Muscle of leg (tissue), 11 donors: ENCODE results near the gene TCF25. TPM values are rescaled to one million over a fixed set of nuclear protein-coding genes. Genes with fewer than 3 reads are reported as not detected.
A peak's percentile ranks its signal among the peaks of the same experiment; 100 is the strongest.
"Not testable (repeated sequence)": the region's sequence is repeated elsewhere in the genome, so short reads cannot be mapped to it uniquely, and the experiment has no call there.

Experiments
- DNase-seq: peaks from one replicate; pipeline ENCODE4 v3.0.0; 2013
- H3K27ac ChIP-seq: one replicate; pipeline ENCODE4 v1.5.1; 2013; ENCODE audit warnings: mild to moderate bottlenecking, low read length, control low read depth
- H3K27me3 ChIP-seq: one replicate; pipeline ENCODE4 v1.6.1; 2013; ENCODE audit warnings: low read length; ENCODE audit not compliant: control insufficient read depth, insufficient read depth
- H3K36me3 ChIP-seq: one replicate; pipeline ENCODE4 v1.6.1; 2013; ENCODE audit warnings: low read length; ENCODE audit not compliant: control insufficient read depth, insufficient read depth
- H3K4me1 ChIP-seq: one replicate; pipeline ENCODE4 v1.6.1; 2013; ENCODE audit warnings: low read length; ENCODE audit not compliant: control insufficient read depth, insufficient read depth
- H3K4me3 ChIP-seq: one replicate; pipeline ENCODE4 v1.5.1; 2013; ENCODE audit warnings: low read length, control low read depth
- H3K9me3 ChIP-seq: replicated peaks from 2 replicates; pipeline ENCODE4 v1.6.1; 2013; ENCODE audit warnings: low read depth, low read length; ENCODE audit not compliant: control insufficient read depth
- WGBS: methylation state at CpG from one replicate; pipeline ENCODE4 v1.1.5; 2013; ENCODE audit warnings: missing lambda C conversion rate; ENCODE audit not compliant: insufficient coverage; 5-methylcytosine and 5-hydroxymethylcytosine counted together
- polyA plus RNA-seq, 8 donors: library from polyadenylated mRNA; unstranded; fragments of 120-200 nt; gene quantifications; one replicate each; pipeline versions ENCODE4 v1.2.1 to v1.2.3, GENCODE V29; 2013; ENCODE audit warnings: inconsistent platforms in 1 of 8, low replicate concordance in 1 of 8; ENCODE audit not compliant: insufficient read length in 8 of 8, insufficient read depth in 1 of 8
- total RNA-seq: library from RNA; stranded (reverse); fragments of 120-200 nt; gene quantifications from one replicate; pipeline ENCODE4 v1.2.4, GENCODE V29; 2013

The TCF25 gene
- total and polyA plus RNA-seq, 9 donors, result 104 to 141 (median 117) TPM

- WGBS, result 85% methylated on average over 13 of the region's 14 CpGs
- Histone ChIP-seq H3K27me3 (no peaks in the 10 kb centered on the region), H3K36me3 (peaks cover 48% of the 10 kb centered on the region), H3K4me1 (peaks cover 3% of the 10 kb centered on the region), H3K27ac (no peak overlapping the region), H3K9me3 (no peaks in the 10 kb centered on the region), H3K4me3 (no peak overlapping the region)
- no peak for DNase-seq
These were observed 38.0 kb downstream of the TCF25 start for GRCh38 chr16:89911375-89911774.

GRCh38 chr16:89912143-89912542 lies 38.8 kb downstream of the TCF25 start:
- H3K4me3 ChIP-seq, result no peak overlapping the region
- 80% methylated on average over 13 of the region's 13 CpGs for WGBS
- H3K36me3 ChIP-seq, result peaks cover 40% of the 10 kb centered on the region
- H3K4me1 ChIP-seq, result peaks cover 3% of the 10 kb centered on the region
- no peak for DNase-seq
- H3K9me3 ChIP-seq, result no peaks in the 10 kb centered on the region
- H3K27me3 ChIP-seq, result no peaks in the 10 kb centered on the region
- no peak overlapping the region for H3K27ac ChIP-seq

- DNase-seq, result no peak
- 69% methylated on average over 10 of the region's 14 CpGs for WGBS
- H3K36me3 ChIP-seq, result peaks cover 40% of the 10 kb centered on the region
- H3K27ac ChIP-seq, result no peak overlapping the region
- no peaks in the 10 kb centered on the region for H3K9me3 ChIP-seq
- no peak overlapping the region for H3K4me3 ChIP-seq
- H3K4me1 ChIP-seq, result peaks cover 7% of the 10 kb centered on the region
- peaks cover 2% of the 10 kb centered on the region for H3K27me3 ChIP-seq
These were observed 39.2 kb downstream of the TCF25 start for GRCh38 chr16:89912627-89913026.

GRCh38 chr16:89913408-89914387 lies 40.3 kb downstream of the TCF25 start:
- no peak for DNase-seq
- H3K9me3 ChIP-seq, result no peaks in the 10 kb centered on the region
- no peak overlapping the region for H3K4me3 ChIP-seq
- H3K27me3 ChIP-seq, result peaks cover 8% of the 10 kb centered on the region
- H3K36me3 ChIP-seq, result peaks cover 32% of the 10 kb centered on the region
- peaks cover 18% of the 10 kb centered on the region for H3K4me1 ChIP-seq
- WGBS, result 82% methylated on average over 29 of the region's 30 CpGs
- no peak overlapping the region for H3K27ac ChIP-seq

GRCh38 chr16:89914642-89915285 lies 41.4 kb downstream of the TCF25 start:
- peaks cover 23% of the 10 kb centered on the region for H3K4me1 ChIP-seq
- not testable (repeated sequence) for H3K27ac ChIP-seq, H3K4me3 ChIP-seq

GRCh38 chr16:89915303-89916232 lies 42.2 kb downstream of the TCF25 start:
- Histone ChIP-seq H3K27me3 (peaks cover 27% of the 10 kb centered on the region), H3K36me3 (peaks cover 20% of the 10 kb centered on the region), H3K4me3 (no peak overlapping the region), H3K27ac (no peak overlapping the region), H3K9me3 (no peaks in the 10 kb centered on the region), H3K4me1 (peaks cover 19% of the 10 kb centered on the region)
- 77% methylated on average over 38 of the region's 40 CpGs for WGBS
- DNase-seq, result no peak

More at GRCh38 chr16:89914642-89915285, 41.4 kb downstream of the TCF25 start:
- not testable (repeated sequence) for H3K9me3 ChIP-seq, DNase-seq
- 56% methylated on average over 8 of the region's 11 CpGs for WGBS
- peaks cover 19% of the 10 kb centered on the region for H3K27me3 ChIP-seq
- peaks cover 22% of the 10 kb centered on the region for H3K36me3 ChIP-seq

- Histone ChIP-seq H3K36me3 (no peaks in the 10 kb centered on the region), H3K27ac (no peak overlapping the region), H3K4me3 (peak overlapping the region; percentile 34), H3K9me3 (no peaks in the 10 kb centered on the region), H3K4me1 (peaks cover 35% of the 10 kb centered on the region), H3K27me3 (peaks cover 51% of the 10 kb centered on the region)
- no peak for DNase-seq
- WGBS, result 0% methylated on average over 28 of the region's 39 CpGs
These were observed 44.5 kb downstream of the TCF25 start for GRCh38 chr16:89917773-89918452.

- Histone ChIP-seq H3K36me3 (no peaks in the 10 kb centered on the region), H3K4me1 (peaks cover 38% of the 10 kb centered on the region), H3K27me3 (peaks cover 55% of the 10 kb centered on the region), H3K27ac (no peak within 1 kb of the TSS), H3K4me3 (peak within 1 kb of the TSS; percentile 34), H3K9me3 (no peaks in the 10 kb centered on the region)
- peak; percentile 22 for DNase-seq
- WGBS, result 6% methylated on average over 17 of the region's 23 CpGs
These were observed 45.3 kb downstream of the TCF25 start, which contains the start of gene MC1R for GRCh38 chr16:89918453-89919347. Gene MC1R (plus strand): TSS chr16:89918862. CDS start chr16:89919259, 397 bp downstream.
